ENCODE results near the gene CDCP2.
"Not testable (repeated sequence)": the region's sequence is repeated elsewhere in the genome, so short reads cannot be mapped to it uniquely, and the experiment has no call there.

The CDCP2 gene

DNA sequence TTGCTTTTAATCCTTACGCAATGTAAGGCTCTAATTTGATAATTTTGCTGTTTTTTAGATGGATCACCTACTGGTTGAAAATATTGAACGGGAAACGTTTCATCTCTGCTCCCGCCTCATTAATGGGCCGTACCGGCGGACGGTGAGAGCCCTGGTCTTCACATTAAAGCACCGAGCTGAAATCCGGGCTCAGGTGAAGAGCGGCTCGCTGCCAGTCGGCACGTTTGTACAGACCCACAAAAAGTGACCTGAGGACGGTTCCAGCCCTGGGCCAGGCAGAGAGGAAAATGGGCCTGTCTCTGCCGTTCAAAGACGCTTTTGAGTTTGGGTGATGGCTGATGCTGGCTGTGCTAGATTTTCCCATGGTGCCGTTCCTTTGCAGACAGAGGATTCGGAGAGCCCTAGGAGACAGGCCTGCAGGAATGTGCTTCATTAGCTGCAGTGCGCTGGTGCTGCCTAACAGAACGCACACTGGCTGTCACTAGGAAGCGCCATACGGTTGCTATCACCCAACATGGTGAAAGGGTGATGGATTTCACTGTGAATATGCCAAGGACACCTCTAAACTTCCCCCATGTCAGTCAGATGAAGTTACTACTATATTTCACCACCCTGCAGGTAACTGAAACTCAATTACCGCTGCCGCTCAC, 56.4 kb downstream of the CDCP2 start:
- no peaks in the 10 kb centered on the region for H3K9me3 ChIP-seq (ENCODE audit: control insufficient read depth, insufficient read depth, low read length)
- no peaks in the 10 kb centered on the region for H3F3A ChIP-seq (ENCODE audit: control insufficient read depth, insufficient read depth)
- no peaks in the 10 kb centered on the region for H3K9me2 ChIP-seq (replicated peaks; ENCODE audit: control insufficient read depth, low read length)
- no peak overlapping the region for H3K27ac ChIP-seq (ENCODE audit: low read depth, low read length)
- peaks cover 6% of the 10 kb centered on the region; the same call in 1 of the 2 replicates for H3K4me1 ChIP-seq (ENCODE audit: control insufficient read depth, low read length)
- H3K27me3 ChIP-seq (ENCODE audit: control insufficient read depth, low read length), result no peaks in the 10 kb centered on the region
- no peak overlapping the region for H3K4me3 ChIP-seq (ENCODE audit: low read length)
- H3K79me2 ChIP-seq (ENCODE audit: control insufficient read depth, low read length), result no peaks in the 10 kb centered on the region
- TF ChIP-seq CTCF (IDR thresholded peaks at IDR 0.05; ENCODE audit: low read depth, low read length, poor library complexity, severe bottlenecking), result no peak
- no peak for TF ChIP-seq EZH2phosphoT487 (IDR thresholded peaks at IDR 0.05; ENCODE audit: borderline replicate concordance, low read length)
- no peaks in the 10 kb centered on the region for H4K20me1 ChIP-seq (ENCODE audit: control insufficient read depth, insufficient read depth, low read depth, low read length)
- no peak overlapping the region for H3K4me2 ChIP-seq (ENCODE audit: low read length)
- H3K36me3 ChIP-seq (ENCODE audit: control insufficient read depth, low read length), result peaks cover 8% of the 10 kb centered on the region; the same call in 1 of the 2 replicates

GRCh38 chr1:54095546-54096226, 57.1 kb downstream of the CDCP2 start:
- Histone ChIP-seq H3K27me3 (ENCODE audit: control insufficient read depth, low read length) (no peaks in the 10 kb centered on the region), H3K4me3 (ENCODE audit: low read length) (no peak overlapping the region), H4K20me1 (ENCODE audit: control insufficient read depth, insufficient read depth, low read depth, low read length) (no peaks in the 10 kb centered on the region), H3K9me3 (ENCODE audit: control insufficient read depth, insufficient read depth, low read length) (no peaks in the 10 kb centered on the region), H3K9me2 (replicated peaks; ENCODE audit: control insufficient read depth, low read length) (no peaks in the 10 kb centered on the region), H3K36me3 (ENCODE audit: control insufficient read depth, low read length) (peaks cover 8% of the 10 kb centered on the region; the same call in 1 of the 2 replicates), H3K27ac (ENCODE audit: low read depth, low read length) (no peak overlapping the region), H3F3A (ENCODE audit: control insufficient read depth, insufficient read depth) (no peaks in the 10 kb centered on the region), H3K4me1 (ENCODE audit: control insufficient read depth, low read length) (peaks cover 6% of the 10 kb centered on the region; the same call in 1 of the 2 replicates), H3K79me2 (ENCODE audit: control insufficient read depth, low read length) (no peaks in the 10 kb centered on the region), H3K4me2 (ENCODE audit: low read length) (no peak overlapping the region)
- TF ChIP-seq CTCF (IDR thresholded peaks at IDR 0.05; ENCODE audit: low read depth, low read length, poor library complexity, severe bottlenecking) (no peak), EZH2phosphoT487 (IDR thresholded peaks at IDR 0.05; ENCODE audit: borderline replicate concordance, low read length) (no peak)

DNA sequence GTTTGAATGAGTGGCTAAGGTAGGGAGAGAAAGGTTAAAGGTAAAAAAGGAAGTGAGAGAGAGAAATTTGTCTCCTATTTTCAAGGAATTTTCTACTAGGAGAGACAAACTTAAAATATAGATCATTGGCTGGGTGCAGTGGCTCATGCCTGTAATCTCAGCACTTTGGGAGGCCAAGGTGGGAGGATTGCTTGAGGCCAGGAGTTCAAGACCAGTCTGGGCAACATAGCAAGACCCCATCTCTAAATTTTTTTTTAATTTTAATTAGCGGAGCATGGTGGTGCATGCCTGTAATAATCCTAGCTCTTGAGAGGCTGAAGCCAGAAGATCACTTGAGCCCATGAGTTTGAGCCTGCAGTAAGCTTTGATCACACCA, 58.1 kb downstream of the CDCP2 start:
- not testable (repeated sequence) for H3K9me3 ChIP-seq (ENCODE audit: control insufficient read depth, insufficient read depth, low read length); H3K4me2 ChIP-seq (ENCODE audit: low read length)

More for the DNA sequence above, 58.1 kb downstream of the CDCP2 start:
- not testable (repeated sequence) for H3K9me2 ChIP-seq (replicated peaks; ENCODE audit: control insufficient read depth, low read length); H3K27me3 ChIP-seq (ENCODE audit: control insufficient read depth, low read length); H3K27ac ChIP-seq (ENCODE audit: low read depth, low read length); H3K79me2 ChIP-seq (ENCODE audit: control insufficient read depth, low read length); H3F3A ChIP-seq (ENCODE audit: control insufficient read depth, insufficient read depth); H3K4me1 ChIP-seq (ENCODE audit: control insufficient read depth, low read length); H3K4me3 ChIP-seq (ENCODE audit: low read length); H4K20me1 ChIP-seq (ENCODE audit: control insufficient read depth, insufficient read depth, low read depth, low read length); H3K36me3 ChIP-seq (ENCODE audit: control insufficient read depth, low read length)
